HepG2 (cell line): ENCODE results near the gene CNDP1. TPM values are rescaled to one million over a fixed set of nuclear protein-coding genes. Genes with fewer than 3 reads are reported as not detected.

Experiments
- ATF3 ChIP-seq: sonication (generic); formaldehyde crosslinking; IDR thresholded peaks from 2 replicates; pipeline ENCODE4 v1.4.0; 2020; ENCODE audit warnings: missing genetic modification reagents
- DNMT3B ChIP-seq: conservative IDR thresholded peaks from 2 replicates; pipeline ENCODE4 v1.6.1; 2016; ENCODE audit warnings: missing biosample characterization, control low read depth
- ERF ChIP-seq: IDR thresholded peaks from 2 replicates; pipeline ENCODE4 v1.6.1; 2018; ENCODE audit warnings: missing biosample characterization, missing genetic modification reagents
- HNF1A ChIP-seq, 2 experiments: sonication (generic) in 1 of 2; formaldehyde crosslinking in 1 of 2; IDR thresholded peaks; 2 replicates each; pipeline versions ENCODE4 v1.4.0 to v1.6.1; 2016 to 2020; ENCODE audit warnings: borderline replicate concordance in 1 of 2, low read depth in 1 of 2, mild to moderate bottlenecking in 1 of 2, missing genetic modification reagents in 1 of 2
- JARID2 ChIP-seq: sonication (generic); formaldehyde crosslinking; IDR thresholded peaks from 2 replicates; pipeline ENCODE4 v1.8.1; 2023; ENCODE audit warnings: missing genetic modification reagents, inconsistent platforms; ENCODE audit not compliant: insufficient replicate concordance
- KDM4B ChIP-seq: sonication (generic); formaldehyde crosslinking; IDR thresholded peaks from 2 replicates; pipeline ENCODE4 v1.4.0; 2020; ENCODE audit warnings: missing genetic modification reagents
- KDM5B ChIP-seq: sonication (generic); formaldehyde crosslinking; IDR thresholded peaks from 2 replicates; pipeline ENCODE4 v1.4.0; 2020; ENCODE audit warnings: missing genetic modification reagents, mild to moderate bottlenecking, borderline replicate concordance
- KMT2B ChIP-seq: IDR thresholded peaks from 2 replicates; pipeline ENCODE4 v1.6.1; 2016; ENCODE audit warnings: missing genetic modification reagents, missing compliant biosample characterization
- MXD4 ChIP-seq: IDR thresholded peaks from 2 replicates; pipeline ENCODE4 v1.6.1; 2016; ENCODE audit warnings: mild to moderate bottlenecking, missing biosample characterization, missing genetic modification reagents
- NAIF1 ChIP-seq: sonication (generic); formaldehyde crosslinking; IDR thresholded peaks from 2 replicates; pipeline ENCODE4 v1.5.0; 2020; ENCODE audit warnings: mild to moderate bottlenecking, missing genetic modification reagents, borderline replicate concordance
- NFE2 ChIP-seq: sonication (generic); formaldehyde crosslinking; IDR thresholded peaks from 2 replicates; pipeline ENCODE4 v1.4.0; 2020; ENCODE audit warnings: missing genetic modification reagents
- NR2C2 ChIP-seq: sonication (generic); formaldehyde crosslinking; IDR thresholded peaks from 2 replicates; pipeline ENCODE4 v1.4.0; 2020; ENCODE audit warnings: missing genetic modification reagents, mild to moderate bottlenecking, moderate library complexity, borderline replicate concordance
- SALL1 ChIP-seq: sonication (generic); formaldehyde crosslinking; IDR thresholded peaks from 2 replicates; pipeline ENCODE4 v1.8.0; 2022; ENCODE audit warnings: mild to moderate bottlenecking, missing genetic modification reagents
- SRF ChIP-seq: IDR thresholded peaks from 2 replicates; pipeline ENCODE4 v1.6.1; 2011; ENCODE audit warnings: mild to moderate bottlenecking, low read depth, low read length, moderate library complexity
- TAF1 ChIP-seq: sonication (generic); formaldehyde crosslinking; IDR thresholded peaks from 2 replicates; pipeline ENCODE4 v1.4.0; 2020; ENCODE audit warnings: missing genetic modification reagents
- ZFP90 ChIP-seq: sonication (generic); formaldehyde crosslinking; IDR thresholded peaks from 2 replicates; pipeline ENCODE4 v1.8.0; 2022; ENCODE audit warnings: missing genetic modification reagents, mild to moderate bottlenecking, inconsistent platforms, borderline replicate concordance
- ZNF136 ChIP-seq: sonication (generic); formaldehyde crosslinking; IDR thresholded peaks from 2 replicates; pipeline ENCODE4 v1.8.1; 2022; ENCODE audit warnings: low read depth, mild to moderate bottlenecking, moderate library complexity, missing genetic modification reagents
- ZNF232 ChIP-seq: sonication (generic); formaldehyde crosslinking; IDR thresholded peaks from 2 replicates; pipeline ENCODE4 v1.4.0; 2020; ENCODE audit warnings: missing genetic modification reagents, borderline replicate concordance
- ZNF329 ChIP-seq: sonication (generic); formaldehyde crosslinking; IDR thresholded peaks from 2 replicates; pipeline ENCODE4 v1.9.0; 2021; ENCODE audit warnings: low read depth, mild to moderate bottlenecking, missing genetic modification reagents
- ZNF33A ChIP-seq: sonication (generic); formaldehyde crosslinking; IDR thresholded peaks from 2 replicates; pipeline ENCODE4 v1.5.1; 2020; ENCODE audit warnings: missing genetic modification reagents, mild to moderate bottlenecking, moderate library complexity, borderline replicate concordance
- polyA plus RNA-seq, 8 experiments: library from polyadenylated mRNA; depleted of rRNA in 3 of 8; stranded (reverse) in 7 of 8; unstranded in 1 of 8; fragments of >200 nt; fragmentation: Illumina TruSeq in 4 of 8; extraction: Trizol in 4 of 8; gene quantifications; 2 replicates each; pipeline versions ENCODE4 v1.2.1 to v1.2.3, GENCODE V29; 2011 to 2016; ENCODE audit warnings: low read depth in 4 of 8, missing spikeins in 1 of 8, mixed read lengths in 1 of 8; ENCODE audit not compliant: insufficient read depth in 1 of 8
- total RNA-seq, 5 experiments: library from RNA; depleted of rRNA; stranded (reverse); fragments of >200 nt; fragmentation: Illumina TruSeq; extraction: Trizol; gene quantifications; 2 replicates each; pipeline ENCODE4 v1.2.3, GENCODE V29; 2016; ENCODE audit warnings: low read depth in 1 of 5
- TF ChIP-seq, protein P1 (sequence below): sonication (generic); formaldehyde crosslinking; IDR thresholded peaks from 2 replicates; pipeline ENCODE4 v1.5.0; 2020; ENCODE audit warnings: missing genetic modification reagents
- TF ChIP-seq, protein P2 (sequence below): sonication (generic); IDR thresholded peaks from 2 replicates; pipeline ENCODE4 v1.6.1; 2016; ENCODE audit warnings: low read depth, borderline replicate concordance

The CNDP1 gene
- total and polyA plus RNA-seq, 2 of the 13 experiments (the other 11 are each of a cell fraction or from before 2014, with no cell fraction given), result 0.01 TPM; not detected in 1

GRCh38 chr18:74495581-74496507, 38.5 kb upstream of the CNDP1 start, which contains the start of gene CNDP2 (continued):
- TF ChIP-seq HNF1A (IDR thresholded peaks at IDR 0.05; ENCODE audit: low read depth) (no peak), HNF1A (CRISPR knock-in tag; IDR thresholded peaks at IDR 0.05; ENCODE audit: borderline replicate concordance) (0 out of 2 replicates have a peak, but pooled peaks have one; percentile 42), KMT2B (CRISPR knock-in tag) (0 out of 2 replicates have a peak, but pooled peaks have one; percentile 57), ZNF329 (CRISPR knock-in tag) (no peak), KDM5B (CRISPR knock-in tag) (peak; percentile 79; the same call in 1 of the 2 replicates), ZNF232 (CRISPR knock-in tag) (peak; percentile 38; the same call in 1 of the 2 replicates), KDM4B (CRISPR knock-in tag) (no peak), ZFP90 (peak; percentile 78; the same call in 1 of the 2 replicates), DNMT3B (CRISPR knock-in tag) (0 out of 2 replicates have a peak, but pooled peaks have one; percentile 39), SALL1 (CRISPR knock-in tag) (peak; percentile 70; the same call in 1 of the 2 replicates), ZNF136 (no peak), ERF (CRISPR knock-in tag) (0 out of 2 replicates have a peak, but pooled peaks have one; percentile 54), NAIF1 (peak; percentile 82; the same call in 1 of the 2 replicates), MXD4 (peak; percentile 99), JARID2 (peak; percentile 26), NFE2 (CRISPR knock-in tag) (no peak; the same call in 1 of the 2 replicates), SRF (no peak), ZNF33A (CRISPR knock-in tag) (no peak), NR2C2 (CRISPR knock-in tag) (peak; percentile 90), TAF1 (CRISPR knock-in tag) (peak; percentile 64), ATF3 (peak; percentile 58; the same call in 1 of the 2 replicates)
- TF ChIP-seq, protein P1, sequence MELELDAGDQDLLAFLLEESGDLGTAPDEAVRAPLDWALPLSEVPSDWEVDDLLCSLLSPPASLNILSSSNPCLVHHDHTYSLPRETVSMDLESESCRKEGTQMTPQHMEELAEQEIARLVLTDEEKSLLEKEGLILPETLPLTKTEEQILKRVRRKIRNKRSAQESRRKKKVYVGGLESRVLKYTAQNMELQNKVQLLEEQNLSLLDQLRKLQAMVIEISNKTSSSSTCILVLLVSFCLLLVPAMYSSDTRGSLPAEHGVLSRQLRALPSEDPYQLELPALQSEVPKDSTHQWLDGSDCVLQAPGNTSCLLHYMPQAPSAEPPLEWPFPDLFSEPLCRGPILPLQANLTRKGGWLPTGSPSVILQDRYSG (CRISPR knock-in tag), result no peak
- TF ChIP-seq, protein P2, sequence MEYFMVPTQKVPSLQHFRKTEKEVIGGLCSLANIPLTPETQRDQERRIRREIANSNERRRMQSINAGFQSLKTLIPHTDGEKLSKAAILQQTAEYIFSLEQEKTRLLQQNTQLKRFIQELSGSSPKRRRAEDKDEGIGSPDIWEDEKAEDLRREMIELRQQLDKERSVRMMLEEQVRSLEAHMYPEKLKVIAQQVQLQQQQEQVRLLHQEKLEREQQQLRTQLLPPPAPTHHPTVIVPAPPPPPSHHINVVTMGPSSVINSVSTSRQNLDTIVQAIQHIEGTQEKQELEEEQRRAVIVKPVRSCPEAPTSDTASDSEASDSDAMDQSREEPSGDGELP, result peak; percentile 70; the same call in 1 of the 2 replicates
